ENCODE results near the gene CDKN1C. TPM values are rescaled to one million over a fixed set of nuclear protein-coding genes. Genes with fewer than 3 reads are reported as not detected.

Gene CDKN1C
- total and polyA plus RNA-seq, 4 donors = 37.3 to 107 (median 58.6) TPM

GRCh38 chr11:2834503-2835273 is 50.9 kb downstream of the CDKN1C start:
- no peaks in the 10 kb centered on the region for H3K36me3 ChIP-seq (ENCODE audit: control insufficient read depth, insufficient read depth, low read length)
- peaks cover 62% of the 10 kb centered on the region for H3K4me1 ChIP-seq (ENCODE audit: control insufficient read depth, insufficient read depth, low read length)
- 79% methylated on average over 16 of the region's 16 CpGs for WGBS (ENCODE audit: insufficient coverage)
- peaks cover under 1% of the 10 kb centered on the region for H3K9me3 ChIP-seq (ENCODE audit: control insufficient read depth, insufficient read depth, low read length)
- no peaks in the 10 kb centered on the region for H3K27me3 ChIP-seq (ENCODE audit: control insufficient read depth, insufficient read depth, low read length)
- peak in 1 of 6 donors; percentile 58 for DNase-seq (ENCODE audit: low read depth in 4 of 6, low spot score in 6 of 6)
- H3K4me3 ChIP-seq (ENCODE audit: low read depth, low read length) = no peak overlapping the region
- no peak overlapping the region for H3K27ac ChIP-seq (ENCODE audit: low read depth, low read length)

GRCh38 chr11:2833716-2834502 is 51.7 kb downstream of the CDKN1C start:
- H3K36me3 ChIP-seq (ENCODE audit: control insufficient read depth, insufficient read depth, low read length) = no peaks in the 10 kb centered on the region
- no peak overlapping the region for H3K4me3 ChIP-seq (ENCODE audit: low read depth, low read length)
- 85% methylated on average over 19 of the region's 19 CpGs for WGBS (ENCODE audit: insufficient coverage)
- peaks cover 55% of the 10 kb centered on the region for H3K4me1 ChIP-seq (ENCODE audit: control insufficient read depth, insufficient read depth, low read length)
- no peak overlapping the region for H3K27ac ChIP-seq (ENCODE audit: low read depth, low read length)
- H3K27me3 ChIP-seq (ENCODE audit: control insufficient read depth, insufficient read depth, low read length) = no peaks in the 10 kb centered on the region
- peaks cover 7% of the 10 kb centered on the region for H3K9me3 ChIP-seq (ENCODE audit: control insufficient read depth, insufficient read depth, low read length)
- no peak for DNase-seq (ENCODE audit: low read depth in 4 of 6, low spot score in 6 of 6)

Small RNAs within 50 kb of the gene (small RNA-seq; reads per million reads assigned to genes)
- gene AC013791.1 (ENCODE audit: low replicate concordance) = not detected

Other genes with a start within 250 kb of the CDKN1C start
- gene KCNQ1OT1, start 185.8 kb downstream of the CDKN1C start, total RNA-seq = 1 to 10 TPM; 6.8 to 9.8 TPM
- 1 to 10 TPM in 1 of 2 donors, under 1 TPM in 1; 0.65 to 1.1 TPM for gene KCNQ1OT1, start 185.8 kb downstream of the CDKN1C start, polyA plus RNA-seq (ENCODE audit: insufficient read length in 2 of 2)
- under 1 TPM; 0.30 to 0.88 TPM for gene PHLDA2, start 43.6 kb upstream of the CDKN1C start, total RNA-seq
- gene PHLDA2, start 43.6 kb upstream of the CDKN1C start, polyA plus RNA-seq (ENCODE audit: insufficient read length in 2 of 2) = 1 to 10 TPM; 2.0 to 2.8 TPM
- gene NAP1L4, start 106.6 kb upstream of the CDKN1C start, total RNA-seq = 100 to 1,000 TPM; 148 to 165 TPM
- gene NAP1L4, start 106.6 kb upstream of the CDKN1C start, polyA plus RNA-seq (ENCODE audit: insufficient read length in 2 of 2) = 100 to 1,000 TPM; 190 to 191 TPM
- 10 to 100 TPM; 28.5 to 34.4 TPM for gene CARS1, start 171.6 kb upstream of the CDKN1C start, total RNA-seq
- 10 to 100 TPM; 54.2 to 54.6 TPM for gene CARS1, start 171.6 kb upstream of the CDKN1C start, polyA plus RNA-seq (ENCODE audit: insufficient read length in 2 of 2)

Measured in spinal cord (tissue), 10 donors.